SK-N-SH (cell line): ENCODE results near the gene CREB3L1. TPM values are rescaled to one million over a fixed set of nuclear protein-coding genes. Genes with fewer than 3 reads are reported as not detected.

ENCODE experiments used
- CTCF ChIA-PET: fragments of 300-600, 350-600 bp; formaldehyde crosslinking; extraction: SDS; loops from one replicate; lab custom pipeline; 2021; lab: Yijun Ruan, JAX
- POLR2A ChIA-PET: fragments of 350-600 bp; sonication (Branson Sonifier 250); formaldehyde crosslinking; extraction: SDS; loops from one replicate; lab custom pipeline; 2020; ENCODE audit warnings: antibody characterized with exemption, inconsistent platforms; lab: Yijun Ruan, JAX
- DNase-seq: peaks from one replicate; pipeline ENCODE4 v3.0.0; 2012
- H2AFZ ChIP-seq: fragments of 200-600 bp; sonication (generic); 2 replicates; pipeline ENCODE4 v1.8.1; 2016; ENCODE audit warnings: antibody characterized with exemption, mild to moderate bottlenecking, low read depth
- H3F3A ChIP-seq: fragments of 200-600 bp; sonication (generic); replicated peaks from 2 replicates; pipeline ENCODE3; 2016; ENCODE audit warnings: antibody characterized with exemption, mild to moderate bottlenecking; ENCODE audit not compliant: insufficient read depth
- H3K27ac ChIP-seq, 2 experiments: fragments of 200-500 bp in 1 of 2; fragments of 200-600 bp in 1 of 2; sonication (Bioruptor generic) in 1 of 2; sonication (generic), shearing (Covaris generic) in 1 of 2; 2 replicates each; pipeline versions ENCODE4 v1.5.1 to v1.6.1; 2014 to 2016; ENCODE audit warnings: low read depth in 2 of 2, inconsistent platforms in 1 of 2, low read length in 1 of 2, mild to moderate bottlenecking in 1 of 2, mixed read lengths in 1 of 2
- H3K27me3 ChIP-seq: fragments of 200-600 bp; sonication (generic), shearing (Covaris generic); 2 replicates; pipeline ENCODE4 v1.6.1; 2016; ENCODE audit warnings: mixed run types; ENCODE audit not compliant: insufficient read depth
- H3K36me3 ChIP-seq, 2 experiments: fragments of 200-500 bp in 1 of 2; fragments of 200-600 bp in 1 of 2; sonication (Bioruptor generic) in 1 of 2; sonication (generic) in 1 of 2; replicated peaks in 1 of 2; 2 replicates each; pipeline versions ENCODE3 to v1.5.1; 2014 to 2016; ENCODE audit warnings: low read length in 1 of 2, mild to moderate bottlenecking in 1 of 2; ENCODE audit not compliant: insufficient read depth in 2 of 2, control insufficient read depth in 1 of 2
- H3K4me1 ChIP-seq, 2 experiments: fragments of 200-500 bp in 1 of 2; fragments of 200-600 bp in 1 of 2; sonication (Bioruptor generic) in 1 of 2; sonication (generic), shearing (Covaris generic) in 1 of 2; 2 replicates each; pipeline versions ENCODE4 v1.5.1 to v1.6.1; 2014 to 2016; ENCODE audit warnings: low read depth in 1 of 2, low read length in 1 of 2, mixed run types in 1 of 2; ENCODE audit not compliant: insufficient read depth in 2 of 2, control insufficient read depth in 1 of 2
- H3K4me2 ChIP-seq: fragments of 200-600 bp; sonication (generic), shearing (Covaris generic); 2 replicates; pipeline ENCODE4 v1.6.1; 2017; ENCODE audit warnings: mixed run types
- H3K4me3 ChIP-seq, 2 experiments: fragments of 200-500 bp in 1 of 2; fragments of 200-600 bp in 1 of 2; sonication (Bioruptor generic) in 1 of 2; sonication (generic), shearing (Covaris generic) in 1 of 2; 2 replicates each; pipeline versions ENCODE4 v1.5.1 to v1.8.1; 2014 to 2016; ENCODE audit warnings: low read depth in 2 of 2, inconsistent platforms in 1 of 2, low read length in 1 of 2, mild to moderate bottlenecking in 1 of 2, mixed read lengths in 1 of 2, moderate library complexity in 1 of 2
- H3K79me2 ChIP-seq: fragments of 200-600 bp; sonication (generic); 2 replicates; pipeline ENCODE4 v1.8.1; 2017; ENCODE audit warnings: mild to moderate bottlenecking; ENCODE audit not compliant: insufficient read depth
- H3K9ac ChIP-seq: fragments of 200-600 bp; sonication (generic); 2 replicates; pipeline ENCODE4 v1.6.1; 2017; ENCODE audit warnings: mixed run types
- H3K9me2 ChIP-seq: fragments of 200-600 bp; sonication (generic); 2 replicates; pipeline ENCODE4 v1.6.1; 2017; ENCODE audit warnings: mixed run types
- H3K9me3 ChIP-seq: fragments of 200-600 bp; sonication (generic); 2 replicates; pipeline ENCODE4 v1.6.1; 2017; ENCODE audit warnings: mixed run types, mild to moderate bottlenecking, moderate library complexity
- H4K20me1 ChIP-seq: fragments of 200-600 bp; sonication (generic); 2 replicates; pipeline ENCODE4 v1.6.1; 2017; ENCODE audit warnings: mild to moderate bottlenecking, mixed run types; ENCODE audit not compliant: insufficient read depth
- CHD2 ChIP-seq: fragments of 150-350 bp; IDR thresholded peaks from 2 replicates; pipeline ENCODE4 v1.6.1; 2018; ENCODE audit warnings: low read length; ENCODE audit not compliant: partially characterized antibody
- EP300 ChIP-seq, 2 experiments: IDR thresholded peaks; 2 replicates each; pipeline versions ENCODE4 v1.4.0 to v1.6.1; 2012; ENCODE audit warnings: borderline replicate concordance in 1 of 2, low read depth in 1 of 2, low read length in 1 of 2
- FOSL2 ChIP-seq: IDR thresholded peaks from 2 replicates; pipeline ENCODE4 v1.4.0; 2012; ENCODE audit warnings: low read depth, mild to moderate bottlenecking, moderate library complexity, borderline replicate concordance
- FOXM1 ChIP-seq: IDR thresholded peaks from 2 replicates; pipeline ENCODE4 v1.4.0; 2012; ENCODE audit warnings: low read depth, mild to moderate bottlenecking
- GATA2 ChIP-seq: sonication (generic); formaldehyde crosslinking; IDR thresholded peaks from 2 replicates; pipeline ENCODE4 v1.5.0; 2020; ENCODE audit warnings: mild to moderate bottlenecking, missing genetic modification reagents
- IRF3 ChIP-seq: fragments of 150-350 bp; IDR thresholded peaks from 2 replicates; pipeline ENCODE4 v1.6.1; 2016; ENCODE audit warnings: mild to moderate bottlenecking, low read depth, low read length
- JUND ChIP-seq: IDR thresholded peaks from 2 replicates; pipeline ENCODE4 v1.4.0; 2012
- NFIC ChIP-seq: IDR thresholded peaks from 2 replicates; pipeline ENCODE4 v1.4.0; 2012; ENCODE audit warnings: borderline replicate concordance
- NRF1 ChIP-seq: IDR thresholded peaks from 2 replicates; pipeline ENCODE4 v1.6.1; 2012; ENCODE audit warnings: low read depth, mild to moderate bottlenecking, low read length
- RAD21 ChIP-seq: IDR thresholded peaks from 2 replicates; pipeline ENCODE4 v1.6.1; 2012; ENCODE audit warnings: mild to moderate bottlenecking, low read length
- RCOR1 ChIP-seq: fragments of 150-350 bp; IDR thresholded peaks from 2 replicates; pipeline ENCODE4 v1.6.1; 2017; ENCODE audit warnings: antibody characterized with exemption, low read length
- RXRA ChIP-seq: IDR thresholded peaks from 2 replicates; pipeline ENCODE4 v1.4.0; 2012; ENCODE audit warnings: low read depth, mild to moderate bottlenecking, borderline replicate concordance
- TCF12 ChIP-seq: IDR thresholded peaks from 2 replicates; pipeline ENCODE4 v1.4.0; 2012
- TEAD4 ChIP-seq: IDR thresholded peaks from 2 replicates; pipeline ENCODE4 v1.4.0; 2012; ENCODE audit warnings: mild to moderate bottlenecking, borderline replicate concordance; ENCODE audit not compliant: insufficient read depth
- YY1 ChIP-seq: IDR thresholded peaks from 2 replicates; pipeline ENCODE4 v1.4.0; 2012; ENCODE audit warnings: low read depth, mild to moderate bottlenecking
- WGBS: methylation state at CpG from one replicate; pipeline ENCODE4 v1.1.6; 2017; ENCODE audit warnings: low lambda C conversion rate; 5-methylcytosine and 5-hydroxymethylcytosine counted together
- polyA plus RNA-seq, 3 experiments: library from polyadenylated mRNA; depleted of rRNA; stranded (reverse); fragments of >200 nt; gene quantifications; 2 replicates each; pipeline ENCODE4 v1.2.3, GENCODE V29; 2012
- TF ChIP-seq, protein P1 (sequence below): IDR thresholded peaks from 2 replicates; pipeline ENCODE4 v1.4.0; 2012; ENCODE audit warnings: low read depth, borderline replicate concordance
- TF ChIP-seq, protein P2 (sequence below): IDR thresholded peaks from 2 replicates; pipeline ENCODE4; 2012
- TF ChIP-seq, protein P3 (sequence below): IDR thresholded peaks from 2 replicates; pipeline ENCODE4 v1.4.0; 2012; ENCODE audit warnings: low read depth, borderline replicate concordance

CREB3L1 gene
- polyA plus RNA-seq, 1 of the 3 experiments (the other 2 are of a cell fraction), result 14.0 TPM

DNA sequence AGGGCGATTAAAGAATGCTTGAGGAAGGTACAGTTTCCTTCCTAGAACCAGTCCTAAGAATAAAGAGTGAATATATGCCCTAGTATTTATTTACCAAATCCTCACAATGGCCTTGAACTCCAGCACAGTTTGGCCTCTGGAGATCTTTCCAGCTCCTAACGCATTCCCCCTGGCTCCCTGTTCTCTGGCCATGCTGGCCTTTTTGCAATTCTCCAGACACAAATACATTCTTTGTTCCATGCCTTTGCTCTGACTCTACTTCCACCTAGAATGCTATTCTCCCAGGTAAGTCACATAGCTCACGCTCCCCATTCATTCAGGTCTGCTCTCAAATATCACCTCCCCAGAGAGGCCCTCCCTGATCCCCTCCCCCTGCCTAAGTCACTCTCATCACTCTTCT, 66.1 kb downstream of the CREB3L1 start:
- Histone ChIP-seq H2AFZ (no peak overlapping the region), H3K9ac (no peak overlapping the region), H3F3A (no peaks in the 10 kb centered on the region), H3K4me2 (no peak overlapping the region), H3K4me3 (no peak overlapping the region), H4K20me1 (peaks cover 3% of the 10 kb centered on the region; the same call in 1 of the 2 replicates), H3K36me3 (no peaks in the 10 kb centered on the region), H3K9me3 (no peaks in the 10 kb centered on the region), H3K4me1 (peaks cover 14 to 20% of the 10 kb centered on the region in 2 experiments; a peak in 3 of 4 replicates), H3K27ac (no peak overlapping the region)
- no peak for DNase-seq
- TF ChIP-seq, protein P1, sequence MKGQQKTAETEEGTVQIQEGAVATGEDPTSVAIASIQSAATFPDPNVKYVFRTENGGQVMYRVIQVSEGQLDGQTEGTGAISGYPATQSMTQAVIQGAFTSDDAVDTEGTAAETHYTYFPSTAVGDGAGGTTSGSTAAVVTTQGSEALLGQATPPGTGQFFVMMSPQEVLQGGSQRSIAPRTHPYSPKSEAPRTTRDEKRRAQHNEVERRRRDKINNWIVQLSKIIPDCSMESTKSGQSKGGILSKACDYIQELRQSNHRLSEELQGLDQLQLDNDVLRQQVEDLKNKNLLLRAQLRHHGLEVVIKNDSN, result no peak
- TF ChIP-seq NFIC (no peak), IRF3 (no peak), FOSL2 (no peak), RAD21 (no peak), TEAD4 (no peak)
- TF ChIP-seq, all 33 proteins: peak for 0
- CTCF ChIA-PET, result interaction anchor here (1.3 to 17.7 kb wide), 5 partner anchors 9 to 105 kb away, joined by 3 to 423 read pairs (median 11); no protein-coding TSS in a partner anchor
- POLR2A ChIA-PET, result no interaction called here
- H3K9me2 ChIP-seq, result no peaks in the 10 kb centered on the region
- WGBS, result 89% methylated on average over 3 of the region's 3 CpGs
- peaks cover 10% of the 10 kb centered on the region; the same call in 1 of the 2 replicates for H3K79me2 ChIP-seq
- no peaks in the 10 kb centered on the region for H3K27me3 ChIP-seq

DNA sequence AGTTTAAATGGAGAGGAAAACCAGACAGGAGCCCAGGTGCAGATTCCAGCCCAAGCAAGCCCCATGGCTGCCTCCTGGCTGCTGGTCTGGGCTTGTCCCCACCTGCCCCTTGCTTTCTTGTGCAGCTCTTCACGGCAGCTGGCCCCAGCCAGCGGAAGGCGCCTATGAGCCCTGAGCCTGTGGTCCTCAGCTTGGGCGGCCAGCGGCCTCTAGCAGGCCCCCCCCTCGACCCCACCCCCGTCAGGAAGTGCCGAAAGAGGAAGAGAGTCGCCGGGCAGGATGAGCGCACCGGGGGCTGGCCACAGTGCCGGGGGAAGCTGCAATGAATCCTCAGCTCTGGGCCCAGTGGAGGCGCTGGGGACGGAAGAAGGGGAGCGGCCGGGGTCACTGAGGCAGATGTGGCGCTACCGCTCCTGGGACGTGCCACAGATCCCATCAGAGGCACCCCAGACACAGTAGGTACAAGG, 67.7 kb downstream of the CREB3L1 start:
- ChIA-PET CTCF (interaction anchor here (1.1 to 17.7 kb wide), 9 partner anchors 8 to 106 kb away, joined by 3 to 423 read pairs (median 8); no protein-coding TSS in a partner anchor), POLR2A (no interaction called here)
- Histone ChIP-seq H3K79me2 (peaks cover 26% of the 10 kb centered on the region), H3K36me3 (no peaks in the 10 kb centered on the region), H4K20me1 (peaks cover 13% of the 10 kb centered on the region; the same call in 1 of the 2 replicates), H3K4me3 (no peak overlapping the region), H3K27me3 (no peaks in the 10 kb centered on the region), H3K9ac (no peak overlapping the region), H3K9me2 (no peaks in the 10 kb centered on the region), H3F3A (no peaks in the 10 kb centered on the region), H2AFZ (no peak overlapping the region), H3K4me1 (peaks cover 11 to 23% of the 10 kb centered on the region in 2 experiments; a peak in 3 of 4 replicates), H3K9me3 (no peaks in the 10 kb centered on the region), H3K27ac (no peak overlapping the region), H3K4me2 (no peak overlapping the region)
- WGBS, result 91% methylated on average over 14 of the region's 20 CpGs
- no peak for DNase-seq
- no peak for TF ChIP-seq JUND
- TF ChIP-seq NFIC, result no peak
- TF ChIP-seq CHD2, result no peak
- TF ChIP-seq YY1, result no peak
- TF ChIP-seq, protein P2, sequence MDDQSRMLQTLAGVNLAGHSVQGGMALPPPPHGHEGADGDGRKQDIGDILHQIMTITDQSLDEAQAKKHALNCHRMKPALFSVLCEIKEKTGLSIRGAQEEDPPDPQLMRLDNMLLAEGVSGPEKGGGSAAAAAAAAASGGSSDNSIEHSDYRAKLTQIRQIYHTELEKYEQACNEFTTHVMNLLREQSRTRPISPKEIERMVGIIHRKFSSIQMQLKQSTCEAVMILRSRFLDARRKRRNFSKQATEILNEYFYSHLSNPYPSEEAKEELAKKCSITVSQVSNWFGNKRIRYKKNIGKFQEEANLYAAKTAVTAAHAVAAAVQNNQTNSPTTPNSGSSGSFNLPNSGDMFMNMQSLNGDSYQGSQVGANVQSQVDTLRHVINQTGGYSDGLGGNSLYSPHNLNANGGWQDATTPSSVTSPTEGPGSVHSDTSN, result no peak
- no peak for TF ChIP-seq GATA2 (CRISPR knock-in tag)
- TF ChIP-seq FOSL2, result no peak
- no peak for TF ChIP-seq TCF12
- TF ChIP-seq RCOR1, result no peak
- TF ChIP-seq EP300 (IDR thresholded peaks at IDR 0.05; ENCODE audit: borderline replicate concordance in 1 of 2, low read depth in 1 of 2, low read length in 1 of 2), result no peak
- TF ChIP-seq, protein P3, sequence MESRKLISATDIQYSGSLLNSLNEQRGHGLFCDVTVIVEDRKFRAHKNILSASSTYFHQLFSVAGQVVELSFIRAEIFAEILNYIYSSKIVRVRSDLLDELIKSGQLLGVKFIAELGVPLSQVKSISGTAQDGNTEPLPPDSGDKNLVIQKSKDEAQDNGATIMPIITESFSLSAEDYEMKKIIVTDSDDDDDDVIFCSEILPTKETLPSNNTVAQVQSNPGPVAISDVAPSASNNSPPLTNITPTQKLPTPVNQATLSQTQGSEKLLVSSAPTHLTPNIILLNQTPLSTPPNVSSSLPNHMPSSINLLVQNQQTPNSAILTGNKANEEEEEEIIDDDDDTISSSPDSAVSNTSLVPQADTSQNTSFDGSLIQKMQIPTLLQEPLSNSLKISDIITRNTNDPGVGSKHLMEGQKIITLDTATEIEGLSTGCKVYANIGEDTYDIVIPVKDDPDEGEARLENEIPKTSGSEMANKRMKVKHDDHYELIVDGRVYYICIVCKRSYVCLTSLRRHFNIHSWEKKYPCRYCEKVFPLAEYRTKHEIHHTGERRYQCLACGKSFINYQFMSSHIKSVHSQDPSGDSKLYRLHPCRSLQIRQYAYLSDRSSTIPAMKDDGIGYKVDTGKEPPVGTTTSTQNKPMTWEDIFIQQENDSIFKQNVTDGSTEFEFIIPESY, result no peak
- TF ChIP-seq RXRA, result no peak
- no peak for TF ChIP-seq NRF1
- no peak for TF ChIP-seq FOXM1
